Activated T-helper 1 cell treated with Interleukin-2 at 50 U/mL for 16 hours (primary cell): ENCODE measurements around the gene TMEM88.
"Not testable (repeated sequence)": the region's sequence is repeated elsewhere in the genome, so short reads cannot be mapped to it uniquely, and the experiment has no call there.

ENCODE experiments used
- DNase-seq: peaks from one replicate; pipeline ENCODE4 v3.0.0-alpha.2; 2020; ENCODE audit warnings: low read depth

The TMEM88 gene

GRCh38 chr17:7856011-7856810, 1.3 kb downstream of the TMEM88 start:
- no peak for DNase-seq

- peak; percentile 85 for DNase-seq
These were observed 2.2 kb downstream of the TMEM88 start, which contains the start of gene NAA38 for GRCh38 chr17:7856811-7857712. TSS of gene NAA38 (minus strand) at chr17:7857559. CDS start at chr17:7857463, 96 bp downstream.

- peak; percentile 73 for DNase-seq
These were observed 3.1 kb downstream of the TMEM88 start, which contains the start of gene CYB5D1 for GRCh38 chr17:7857713-7858521. TSS of gene CYB5D1 (plus strand) at chr17:7858003. CDS start at chr17:7858135, 132 bp downstream.

GRCh38 chr17:7858522-7858810, 3.6 kb downstream of the TMEM88 start:
- DNase-seq: no peak

GRCh38 chr17:7859028-7859427, 4.2 kb downstream of the TMEM88 start:
- no peak for DNase-seq

- DNase-seq: no peak
These were observed 8.0 kb downstream of the TMEM88 start for GRCh38 chr17:7862692-7863437.

GRCh38 chr17:7864384-7864783, 9.5 kb downstream of the TMEM88 start:
- not testable (repeated sequence) for DNase-seq

GRCh38 chr17:7864995-7865650, 10.3 kb downstream of the TMEM88 start:
- DNase-seq: no peak

GRCh38 chr17:7867881-7868329, 13.0 kb downstream of the TMEM88 start:
- DNase-seq: no peak

- no peak for DNase-seq
These were observed 18.2 kb downstream of the TMEM88 start for GRCh38 chr17:7873051-7873450.

- no peak for DNase-seq
These were observed 21.0 kb downstream of the TMEM88 start for GRCh38 chr17:7875804-7876370.

GRCh38 chr17:7878234-7878633, 23.4 kb downstream of the TMEM88 start:
- no peak for DNase-seq

- no peak for DNase-seq
These were observed 25.4 kb downstream of the TMEM88 start for GRCh38 chr17:7880076-7880868.

GRCh38 chr17:7881276-7882054, 26.6 kb downstream of the TMEM88 start:
- DNase-seq: no peak

GRCh38 chr17:7882068-7882467, 27.2 kb downstream of the TMEM88 start:
- DNase-seq: no peak

GRCh38 chr17:7882629-7883028, 27.8 kb downstream of the TMEM88 start:
- DNase-seq: no peak

GRCh38 chr17:7883781-7884386, 29.0 kb downstream of the TMEM88 start:
- no peak for DNase-seq
